Parathyroid adenoma (tissue), 2 donors: Measurements from ENCODE around the gene RALGAPA1.

Source experiments
- H2AFZ ChIP-seq: fragments of 300-600 bp; sonication (generic); one replicate; pipeline ENCODE4 v1.7.0; 2017; ENCODE audit warnings: antibody characterized with exemption, mild to moderate bottlenecking
- H3K27ac ChIP-seq: fragments of 300-600 bp; sonication (generic); one replicate; pipeline ENCODE4 v1.7.0; 2017
- H3K27me3 ChIP-seq: fragments of 300-600 bp; sonication (generic); one replicate; pipeline ENCODE4 v1.7.0; 2017; ENCODE audit warnings: low read length; ENCODE audit not compliant: control insufficient read depth, insufficient read depth
- H3K36me3 ChIP-seq: fragments of 300-600 bp; sonication (generic); one replicate; pipeline ENCODE4 v1.7.0; 2017; ENCODE audit warnings: low read length; ENCODE audit not compliant: control insufficient read depth, insufficient read depth
- H3K4me1 ChIP-seq: fragments of 300-600 bp; sonication (generic); one replicate; pipeline ENCODE4 v1.7.0; 2017; ENCODE audit warnings: control low read depth
- H3K4me2 ChIP-seq: fragments of 300-600 bp; sonication (generic); one replicate; pipeline ENCODE4 v1.7.0; 2017; ENCODE audit warnings: low read length
- H3K4me3 ChIP-seq: fragments of 300-600 bp; sonication (generic); one replicate; pipeline ENCODE4 v1.7.0; 2017; ENCODE audit warnings: low read depth, low read length
- H3K79me2 ChIP-seq: fragments of 300-600 bp; sonication (generic); one replicate; pipeline ENCODE4 v1.7.0; 2017; ENCODE audit warnings: control low read depth
- H3K9ac ChIP-seq: fragments of 300-600 bp; sonication (generic); one replicate; pipeline ENCODE4 v1.7.0; 2017; ENCODE audit warnings: mild to moderate bottlenecking
- H3K9me3 ChIP-seq: fragments of 300-600 bp; sonication (generic); one replicate; pipeline ENCODE4 v1.7.0; 2017; ENCODE audit warnings: low read length; ENCODE audit not compliant: control insufficient read depth
- TF ChIP-seq, protein P1 (sequence below): fragments of 300-600 bp; sonication (generic); IDR thresholded peaks from one replicate; pipeline ENCODE4 v1.7.0; 2017; ENCODE audit warnings: antibody characterized with exemption, mild to moderate bottlenecking
- donor health status: primary hyperparathyroidism.

RALGAPA1 gene

DNA sequence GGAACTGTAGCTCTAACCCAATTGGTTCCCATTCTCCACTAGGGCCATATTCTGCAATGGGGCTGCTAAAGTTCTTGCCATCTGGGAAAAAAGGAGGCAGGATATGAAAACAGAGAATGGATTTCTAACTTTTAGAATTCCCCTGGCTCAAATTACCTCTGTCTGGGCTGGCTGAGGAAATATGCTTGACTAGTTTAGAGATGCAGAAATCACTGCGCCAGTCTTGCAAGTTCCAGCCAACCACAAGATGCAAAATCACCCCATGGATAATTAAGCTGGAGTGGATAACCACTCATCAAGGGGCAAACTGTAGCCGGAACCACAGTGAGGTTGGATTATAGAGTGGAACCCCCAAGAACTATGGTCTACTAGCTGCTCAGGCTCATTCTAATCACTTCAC lies 126.3 kb downstream of the RALGAPA1 start:
- Histone ChIP-seq H3K4me2 (no peak overlapping the region), H3K36me3 (no peaks in the 10 kb centered on the region), H3K9me3 (no peaks in the 10 kb centered on the region), H3K79me2 (no peaks in the 10 kb centered on the region), H3K27ac (no peak overlapping the region), H3K4me1 (no peaks in the 10 kb centered on the region), H3K4me3 (no peak overlapping the region), H3K9ac (no peak overlapping the region), H3K27me3 (no peaks in the 10 kb centered on the region), H2AFZ (no peak overlapping the region)
- TF ChIP-seq, protein P1, sequence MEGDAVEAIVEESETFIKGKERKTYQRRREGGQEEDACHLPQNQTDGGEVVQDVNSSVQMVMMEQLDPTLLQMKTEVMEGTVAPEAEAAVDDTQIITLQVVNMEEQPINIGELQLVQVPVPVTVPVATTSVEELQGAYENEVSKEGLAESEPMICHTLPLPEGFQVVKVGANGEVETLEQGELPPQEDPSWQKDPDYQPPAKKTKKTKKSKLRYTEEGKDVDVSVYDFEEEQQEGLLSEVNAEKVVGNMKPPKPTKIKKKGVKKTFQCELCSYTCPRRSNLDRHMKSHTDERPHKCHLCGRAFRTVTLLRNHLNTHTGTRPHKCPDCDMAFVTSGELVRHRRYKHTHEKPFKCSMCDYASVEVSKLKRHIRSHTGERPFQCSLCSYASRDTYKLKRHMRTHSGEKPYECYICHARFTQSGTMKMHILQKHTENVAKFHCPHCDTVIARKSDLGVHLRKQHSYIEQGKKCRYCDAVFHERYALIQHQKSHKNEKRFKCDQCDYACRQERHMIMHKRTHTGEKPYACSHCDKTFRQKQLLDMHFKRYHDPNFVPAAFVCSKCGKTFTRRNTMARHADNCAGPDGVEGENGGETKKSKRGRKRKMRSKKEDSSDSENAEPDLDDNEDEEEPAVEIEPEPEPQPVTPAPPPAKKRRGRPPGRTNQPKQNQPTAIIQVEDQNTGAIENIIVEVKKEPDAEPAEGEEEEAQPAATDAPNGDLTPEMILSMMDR = no peak

DNA sequence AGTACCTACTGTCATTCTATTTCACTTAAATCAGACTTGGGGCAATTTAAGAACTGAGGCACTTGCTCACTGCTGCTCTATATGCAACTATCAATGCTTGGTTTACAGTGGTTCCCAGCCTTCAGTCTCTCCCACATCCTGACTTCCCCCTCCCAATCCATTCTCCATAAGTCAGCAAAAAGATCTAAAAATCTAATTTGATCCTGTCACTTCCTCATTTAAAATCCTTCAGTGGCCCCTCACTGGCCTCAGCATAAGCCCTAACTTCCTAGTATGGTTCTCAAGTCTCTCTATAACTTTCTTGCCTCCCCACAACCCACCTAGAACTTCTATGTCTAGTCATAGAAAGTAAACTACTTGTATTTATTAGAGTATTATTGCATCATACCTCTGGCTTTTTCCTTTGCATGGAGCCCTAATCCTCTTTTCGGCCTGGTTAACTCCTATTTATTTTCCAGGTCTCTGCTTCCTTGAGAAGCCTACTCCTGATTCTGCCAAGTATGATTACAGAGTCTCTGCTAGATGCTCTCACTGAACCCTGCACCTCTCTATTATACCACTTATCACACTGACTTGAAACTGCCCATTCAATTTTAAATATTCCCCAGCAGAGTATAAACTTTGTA lies 130.6 kb downstream of the RALGAPA1 start:
- no peak overlapping the region for H3K4me2 ChIP-seq
- no peaks in the 10 kb centered on the region for H3K27me3 ChIP-seq
- no peaks in the 10 kb centered on the region for H3K79me2 ChIP-seq
- no peaks in the 10 kb centered on the region for H3K9me3 ChIP-seq
- no peak overlapping the region for H3K9ac ChIP-seq
- no peak overlapping the region for H3K27ac ChIP-seq
- TF ChIP-seq, protein P1 = no peak
- H2AFZ ChIP-seq = no peak overlapping the region
- no peaks in the 10 kb centered on the region for H3K36me3 ChIP-seq
- H3K4me1 ChIP-seq = no peaks in the 10 kb centered on the region
- no peak overlapping the region for H3K4me3 ChIP-seq

DNA sequence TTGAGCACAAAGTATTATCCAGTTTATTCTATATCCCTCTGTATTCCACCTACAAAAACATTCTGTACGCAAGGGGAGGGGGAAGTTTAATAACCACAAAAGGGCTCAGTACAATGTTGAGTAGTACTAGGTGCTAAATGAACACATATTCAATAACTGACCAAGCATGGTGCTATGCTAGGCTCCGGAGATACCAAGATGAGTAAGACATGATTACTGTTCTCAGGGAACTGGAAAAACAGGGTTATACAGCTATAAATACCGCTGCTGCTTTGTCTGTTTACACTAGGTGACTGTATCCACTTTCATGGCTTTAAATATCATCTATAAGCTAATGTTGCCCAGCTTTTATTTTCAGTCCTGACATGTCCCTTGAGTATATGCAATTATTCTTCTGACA lies 139.3 kb downstream of the RALGAPA1 start:
- TF ChIP-seq, protein P1 = no peak
- H3K9ac ChIP-seq = no peak overlapping the region
- no peaks in the 10 kb centered on the region for H3K27me3 ChIP-seq
- no peaks in the 10 kb centered on the region for H3K4me1 ChIP-seq
- no peaks in the 10 kb centered on the region for H3K79me2 ChIP-seq
- H3K27ac ChIP-seq = no peak overlapping the region
- H3K9me3 ChIP-seq = no peaks in the 10 kb centered on the region
- no peak overlapping the region for H3K4me3 ChIP-seq
- H3K4me2 ChIP-seq = no peak overlapping the region
- H2AFZ ChIP-seq = no peak overlapping the region
- H3K36me3 ChIP-seq = no peaks in the 10 kb centered on the region

DNA sequence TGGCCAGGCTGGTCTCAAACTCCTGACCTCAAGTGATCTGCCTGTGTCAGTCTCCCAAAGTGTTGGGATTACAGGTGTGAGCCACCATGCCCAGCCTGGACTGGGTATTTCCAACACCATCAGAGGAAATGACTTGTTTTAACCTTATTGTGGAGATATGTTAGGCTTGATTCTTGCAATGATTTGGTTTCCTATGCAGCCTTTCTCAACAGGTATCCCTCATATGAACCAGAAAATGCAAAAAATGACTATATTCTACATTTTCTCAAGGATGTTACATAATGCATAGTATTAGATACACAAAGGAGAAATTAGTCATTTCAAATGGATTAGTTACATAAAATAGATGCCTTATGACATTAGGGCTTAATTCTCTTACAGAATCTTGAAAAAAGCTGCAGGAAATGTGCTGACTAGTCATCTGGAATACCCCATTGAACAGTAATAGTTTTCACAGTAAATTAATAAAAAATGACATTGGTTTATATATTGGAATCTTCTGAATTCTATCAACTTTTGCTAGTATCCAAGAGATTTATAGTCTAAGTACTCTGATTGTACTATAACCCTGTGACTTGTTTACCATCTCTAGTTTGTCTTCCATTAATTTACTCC lies 142.6 kb downstream of the RALGAPA1 start:
- no peak overlapping the region for H2AFZ ChIP-seq
- H3K9ac ChIP-seq = no peak overlapping the region
- no peaks in the 10 kb centered on the region for H3K36me3 ChIP-seq
- TF ChIP-seq, protein P1 = no peak
- no peaks in the 10 kb centered on the region for H3K9me3 ChIP-seq
- H3K27ac ChIP-seq = no peak overlapping the region
- no peaks in the 10 kb centered on the region for H3K4me1 ChIP-seq
- H3K4me2 ChIP-seq = no peak overlapping the region
- no peak overlapping the region for H3K4me3 ChIP-seq
- H3K79me2 ChIP-seq = no peaks in the 10 kb centered on the region
- H3K27me3 ChIP-seq = no peaks in the 10 kb centered on the region

DNA sequence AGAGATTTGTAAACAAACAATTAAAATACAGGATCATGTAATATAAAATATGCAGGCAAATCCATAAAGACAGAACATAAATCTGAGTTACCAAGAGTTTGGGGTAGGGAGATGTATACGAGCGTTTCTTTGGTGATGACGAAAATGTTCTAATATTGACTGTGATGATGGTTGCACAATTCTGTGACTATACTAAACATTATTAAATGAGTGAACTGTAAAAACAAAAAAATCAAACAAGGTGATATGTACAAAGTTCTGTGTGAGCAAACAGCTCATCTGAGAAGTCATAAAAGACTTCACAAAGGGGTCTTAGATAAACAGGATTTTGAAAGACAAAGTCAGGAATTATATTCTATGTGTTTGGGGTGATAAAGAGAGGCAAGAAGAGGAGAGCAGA lies 147.2 kb downstream of the RALGAPA1 start:
- Histone ChIP-seq H3K79me2 (no peaks in the 10 kb centered on the region), H3K9ac (no peak overlapping the region), H3K36me3 (no peaks in the 10 kb centered on the region), H3K4me2 (no peak overlapping the region), H3K9me3 (no peaks in the 10 kb centered on the region), H3K27ac (no peak overlapping the region), H3K4me1 (no peaks in the 10 kb centered on the region), H3K4me3 (no peak overlapping the region), H2AFZ (no peak overlapping the region), H3K27me3 (no peaks in the 10 kb centered on the region)
- TF ChIP-seq, protein P1 = no peak
